Measurements from ENCODE around the gene GHDC.

GHDC gene

DNA sequence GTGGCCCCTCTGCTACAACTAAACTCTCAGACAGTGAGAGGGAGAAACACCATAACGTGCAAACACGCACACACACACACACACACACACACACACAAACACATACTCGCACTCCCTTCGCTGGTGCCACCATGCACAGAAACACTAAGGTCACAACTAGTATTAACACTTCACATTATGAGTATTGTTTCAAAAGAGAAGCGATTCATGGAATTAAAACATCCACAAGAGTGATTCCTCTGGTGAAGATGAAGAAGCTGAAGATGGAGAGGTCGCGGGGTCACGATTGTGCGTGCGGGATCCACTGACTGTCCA is 7.1 kb upstream of the GHDC start:
- H4K5ac ChIP-seq (ENCODE audit: low read length), result no peak overlapping the region
- no peak overlapping the region for H3K18ac ChIP-seq (ENCODE audit: low read length)
- H2BK120ac ChIP-seq (ENCODE audit: low read depth, low read length), result no peak overlapping the region
- H4K8ac ChIP-seq (ENCODE audit: low read depth, low read length), result no peak overlapping the region
- H3K56ac ChIP-seq (ENCODE audit: low read length), result no peak overlapping the region
- no peak overlapping the region for H3K27ac ChIP-seq (ENCODE audit: low read depth, low read length)
- no peak for DNase-seq
- H3K79me1 ChIP-seq (ENCODE audit: low read length), result no peaks in the 10 kb centered on the region
- H2AK5ac ChIP-seq (ENCODE audit: low read length), result no peak overlapping the region
- H2BK5ac ChIP-seq (ENCODE audit: low read length), result no peak overlapping the region
- peaks cover 2% of the 10 kb centered on the region for H3K36me3 ChIP-seq (ENCODE audit: control insufficient read depth, insufficient read depth, low read length)
- no peak overlapping the region for H2BK15ac ChIP-seq (replicated peaks; ENCODE audit: low read depth)
- no peak overlapping the region for H3K4me2 ChIP-seq (ENCODE audit: low read length)
- no peaks in the 10 kb centered on the region for H3K79me2 ChIP-seq (ENCODE audit: control insufficient read depth, insufficient read depth, low read length)
- WGBS (ENCODE audit: extremely low coverage, insufficient coverage, low lambda C conversion rate), result no CpG with 5 or more reads among the region's 10 CpGs
- H3K4ac ChIP-seq (ENCODE audit: low read depth, low read length), result no peak overlapping the region
- H3K4me1 ChIP-seq (ENCODE audit: control insufficient read depth, low read depth, low read length), result no peaks in the 10 kb centered on the region
- no peaks in the 10 kb centered on the region for H3K27me3 ChIP-seq (ENCODE audit: insufficient read depth, low read length, poor library complexity)
- no peak overlapping the region for H3K9ac ChIP-seq (ENCODE audit: low read length)
- H3K4me3 ChIP-seq (ENCODE audit: low read length), result no peak overlapping the region
- no peak overlapping the region for H3K23ac ChIP-seq (ENCODE audit: low read length)

DNA sequence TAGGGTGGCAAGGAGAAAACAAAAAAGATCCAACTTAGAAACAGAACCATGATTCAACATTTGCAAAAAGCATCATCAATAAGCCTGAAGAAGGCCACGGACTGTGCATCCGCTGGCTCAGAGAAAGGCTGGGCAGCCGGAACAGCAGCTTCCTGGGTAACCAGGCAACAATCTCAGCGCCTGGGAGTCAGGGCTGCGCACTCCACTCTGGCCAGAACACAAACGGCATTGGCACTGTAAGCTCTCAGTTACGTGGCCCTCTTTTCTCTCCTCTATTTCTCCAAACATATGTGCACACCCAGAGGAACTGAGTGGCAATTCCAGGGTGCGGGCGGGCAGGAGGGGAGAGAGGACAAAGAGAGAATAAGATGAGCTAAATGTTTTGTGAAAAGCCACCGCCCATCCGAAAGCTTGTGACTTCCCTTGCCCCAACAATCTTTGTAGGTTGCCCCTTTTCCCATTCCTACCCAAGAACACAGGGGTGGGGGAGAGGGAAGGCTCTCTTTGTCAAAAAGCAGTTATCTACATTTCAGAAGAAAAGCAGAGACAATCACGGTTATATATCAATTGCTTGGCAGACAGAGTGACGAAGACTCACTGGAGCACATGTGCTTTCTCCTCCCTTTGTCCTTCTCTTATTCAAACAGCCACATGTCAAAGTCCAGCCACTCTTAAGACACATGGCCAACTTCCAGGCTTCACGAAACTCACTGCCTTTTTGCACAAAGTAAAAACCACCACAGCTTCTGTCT is 6.6 kb upstream of the GHDC start:
- Histone ChIP-seq H3K4me3 (ENCODE audit: low read length) (no peak overlapping the region), H3K79me2 (ENCODE audit: control insufficient read depth, insufficient read depth, low read length) (no peaks in the 10 kb centered on the region), H3K79me1 (ENCODE audit: low read length) (no peaks in the 10 kb centered on the region), H3K23ac (ENCODE audit: low read length) (no peak overlapping the region), H4K5ac (ENCODE audit: low read length) (no peak overlapping the region), H2BK5ac (ENCODE audit: low read length) (no peak overlapping the region), H3K9ac (ENCODE audit: low read length) (no peak overlapping the region), H3K27ac (ENCODE audit: low read depth, low read length) (no peak overlapping the region), H3K27me3 (ENCODE audit: insufficient read depth, low read length, poor library complexity) (no peaks in the 10 kb centered on the region), H2BK120ac (ENCODE audit: low read depth, low read length) (no peak overlapping the region), H3K4me2 (ENCODE audit: low read length) (no peak overlapping the region), H2BK15ac (replicated peaks; ENCODE audit: low read depth) (no peak overlapping the region), H3K4me1 (ENCODE audit: control insufficient read depth, low read depth, low read length) (no peaks in the 10 kb centered on the region), H3K56ac (ENCODE audit: low read length) (peak overlapping the region; percentile 25), H2AK5ac (ENCODE audit: low read length) (no peak overlapping the region), H3K18ac (ENCODE audit: low read length) (no peak overlapping the region), H3K4ac (ENCODE audit: low read depth, low read length) (no peak overlapping the region), H3K36me3 (ENCODE audit: control insufficient read depth, insufficient read depth, low read length) (peaks cover 2% of the 10 kb centered on the region), H4K8ac (ENCODE audit: low read depth, low read length) (no peak overlapping the region)
- no peak for DNase-seq
- WGBS (ENCODE audit: extremely low coverage, insufficient coverage, low lambda C conversion rate), result no CpG with 5 or more reads among the region's 14 CpGs

DNA sequence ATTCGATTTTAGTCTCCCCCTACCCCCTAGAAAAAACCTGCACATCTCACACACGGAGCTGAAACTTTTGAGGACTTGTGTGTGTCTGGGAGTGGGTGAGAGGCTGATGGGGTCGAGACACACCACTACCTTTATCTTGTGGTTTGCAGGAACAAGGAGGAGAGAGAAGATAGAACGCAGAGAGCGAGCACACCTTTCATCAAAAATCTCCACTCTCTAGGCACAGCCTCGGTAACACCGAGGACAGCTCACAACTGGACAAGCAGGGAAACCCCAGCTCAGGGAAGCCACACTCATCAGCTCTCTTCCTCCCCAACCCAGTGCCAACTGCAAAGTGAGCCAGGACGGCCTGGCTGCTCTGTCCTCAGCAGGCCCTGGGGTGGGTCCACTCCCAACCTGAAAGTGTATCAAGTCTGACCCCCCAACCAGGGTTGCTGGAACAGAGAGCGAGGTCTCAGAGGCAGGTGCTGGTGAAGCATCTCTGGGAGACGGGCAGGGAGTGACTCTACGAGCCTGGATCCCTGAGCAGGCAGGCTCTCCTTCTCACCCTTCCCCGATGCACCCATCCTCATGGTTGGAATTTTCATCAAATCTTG is 5.2 kb upstream of the GHDC start:
- no peaks in the 10 kb centered on the region for H3K79me1 ChIP-seq (ENCODE audit: low read length)
- no peak overlapping the region for H4K8ac ChIP-seq (ENCODE audit: low read depth, low read length)
- no peak overlapping the region for H3K4me2 ChIP-seq (ENCODE audit: low read length)
- H3K56ac ChIP-seq (ENCODE audit: low read length), result no peak overlapping the region
- H3K27me3 ChIP-seq (ENCODE audit: insufficient read depth, low read length, poor library complexity), result no peaks in the 10 kb centered on the region
- H2BK15ac ChIP-seq (replicated peaks; ENCODE audit: low read depth), result no peak overlapping the region
- no peak overlapping the region for H2BK120ac ChIP-seq (ENCODE audit: low read depth, low read length)
- H3K4me1 ChIP-seq (ENCODE audit: control insufficient read depth, low read depth, low read length), result no peaks in the 10 kb centered on the region
- no peak overlapping the region for H3K4ac ChIP-seq (ENCODE audit: low read depth, low read length)
- no peak overlapping the region for H4K5ac ChIP-seq (ENCODE audit: low read length)
- no peak overlapping the region for H3K27ac ChIP-seq (ENCODE audit: low read depth, low read length)
- no peak overlapping the region for H3K23ac ChIP-seq (ENCODE audit: low read length)
- H3K9ac ChIP-seq (ENCODE audit: low read length), result no peak overlapping the region
- H3K4me3 ChIP-seq (ENCODE audit: low read length), result no peak overlapping the region
- no peak for DNase-seq
- H3K79me2 ChIP-seq (ENCODE audit: control insufficient read depth, insufficient read depth, low read length), result no peaks in the 10 kb centered on the region
- WGBS (ENCODE audit: extremely low coverage, insufficient coverage, low lambda C conversion rate), result no CpG with 5 or more reads among the region's 12 CpGs
- H2AK5ac ChIP-seq (ENCODE audit: low read length), result no peak overlapping the region
- no peak overlapping the region for H2BK5ac ChIP-seq (ENCODE audit: low read length)
- peaks cover 2% of the 10 kb centered on the region for H3K36me3 ChIP-seq (ENCODE audit: control insufficient read depth, insufficient read depth, low read length)
- H3K18ac ChIP-seq (ENCODE audit: low read length), result no peak overlapping the region

DNA sequence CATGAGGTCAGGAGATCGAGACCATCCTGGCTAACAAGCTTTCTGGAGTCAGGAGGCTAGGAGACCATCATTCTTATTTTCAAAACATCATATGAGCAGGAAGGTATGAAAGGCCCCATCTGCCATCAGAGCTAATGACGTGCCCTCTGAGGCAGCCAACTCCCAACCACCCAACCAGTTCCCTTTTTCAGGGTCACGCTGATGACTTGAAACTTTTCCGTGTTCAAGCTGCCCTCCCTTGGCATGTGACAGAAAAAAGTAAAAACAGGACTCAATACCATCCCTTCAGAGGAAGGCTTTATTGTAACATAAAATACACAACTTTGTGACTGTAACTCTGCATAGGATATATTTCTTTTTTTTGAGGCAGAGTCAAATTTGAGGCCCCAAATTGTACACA is 4.6 kb upstream of the GHDC start:
- Histone ChIP-seq H2BK120ac (ENCODE audit: low read depth, low read length) (no peak overlapping the region), H3K79me2 (ENCODE audit: control insufficient read depth, insufficient read depth, low read length) (no peaks in the 10 kb centered on the region), H3K36me3 (ENCODE audit: control insufficient read depth, insufficient read depth, low read length) (peaks cover 1% of the 10 kb centered on the region), H3K4ac (ENCODE audit: low read depth, low read length) (no peak overlapping the region), H3K27me3 (ENCODE audit: insufficient read depth, low read length, poor library complexity) (no peaks in the 10 kb centered on the region), H4K8ac (ENCODE audit: low read depth, low read length) (no peak overlapping the region), H3K4me1 (ENCODE audit: control insufficient read depth, low read depth, low read length) (no peaks in the 10 kb centered on the region), H3K18ac (ENCODE audit: low read length) (no peak overlapping the region), H3K23ac (ENCODE audit: low read length) (no peak overlapping the region), H3K56ac (ENCODE audit: low read length) (no peak overlapping the region), H3K4me2 (ENCODE audit: low read length) (no peak overlapping the region), H2BK5ac (ENCODE audit: low read length) (no peak overlapping the region), H3K79me1 (ENCODE audit: low read length) (no peaks in the 10 kb centered on the region), H2BK15ac (replicated peaks; ENCODE audit: low read depth) (no peak overlapping the region), H3K9ac (ENCODE audit: low read length) (no peak overlapping the region), H2AK5ac (ENCODE audit: low read length) (no peak overlapping the region), H3K27ac (ENCODE audit: low read depth, low read length) (no peak overlapping the region), H4K5ac (ENCODE audit: low read length) (no peak overlapping the region), H3K4me3 (ENCODE audit: low read length) (no peak overlapping the region)
- no peak for DNase-seq
- WGBS (ENCODE audit: extremely low coverage, insufficient coverage, low lambda C conversion rate), result no CpG with 5 or more reads among the region's 4 CpGs

DNA sequence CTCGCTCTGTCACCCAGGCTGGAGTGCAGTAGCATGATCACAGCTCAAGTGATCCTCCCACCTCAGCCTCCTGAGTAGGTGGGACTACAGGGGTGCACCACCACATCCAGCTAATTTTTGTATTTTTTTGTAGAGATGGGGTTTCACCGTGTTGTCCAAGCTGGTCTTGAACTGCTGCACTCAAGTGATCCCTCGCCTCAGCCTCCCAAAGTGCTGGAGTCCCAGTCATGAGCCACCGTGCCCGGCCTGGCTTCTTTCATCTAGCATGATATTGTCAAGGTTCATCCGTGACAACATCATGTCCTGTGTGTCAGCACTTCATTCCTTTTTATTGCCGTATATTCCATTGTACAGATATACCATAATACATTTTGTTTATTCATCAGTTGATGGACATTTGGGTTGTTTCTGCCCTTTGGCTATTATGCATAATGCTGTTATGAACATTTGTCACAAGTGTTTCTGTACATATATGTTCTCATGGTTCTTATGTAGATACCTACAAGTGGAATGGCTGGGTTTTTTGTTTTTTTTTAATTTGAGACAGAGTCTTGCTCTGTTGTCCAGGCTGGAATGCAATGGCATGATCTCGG is 3.4 kb upstream of the GHDC start:
- Histone ChIP-seq H3K27ac (ENCODE audit: low read depth, low read length) (no peak overlapping the region), H2BK120ac (ENCODE audit: low read depth, low read length) (no peak overlapping the region), H2AK5ac (ENCODE audit: low read length) (no peak overlapping the region), H3K79me2 (ENCODE audit: control insufficient read depth, insufficient read depth, low read length) (no peaks in the 10 kb centered on the region), H3K56ac (ENCODE audit: low read length) (no peak overlapping the region), H2BK15ac (replicated peaks; ENCODE audit: low read depth) (no peak overlapping the region), H4K5ac (ENCODE audit: low read length) (no peak overlapping the region), H3K23ac (ENCODE audit: low read length) (no peak overlapping the region), H3K9ac (ENCODE audit: low read length) (no peak overlapping the region), H3K4ac (ENCODE audit: low read depth, low read length) (no peak overlapping the region), H3K79me1 (ENCODE audit: low read length) (no peaks in the 10 kb centered on the region), H4K8ac (ENCODE audit: low read depth, low read length) (no peak overlapping the region), H2BK5ac (ENCODE audit: low read length) (no peak overlapping the region), H3K4me2 (ENCODE audit: low read length) (no peak overlapping the region), H3K18ac (ENCODE audit: low read length) (no peak overlapping the region), H3K36me3 (ENCODE audit: control insufficient read depth, insufficient read depth, low read length) (no peaks in the 10 kb centered on the region), H3K4me3 (ENCODE audit: low read length) (no peak overlapping the region), H3K4me1 (ENCODE audit: control insufficient read depth, low read depth, low read length) (no peaks in the 10 kb centered on the region), H3K27me3 (ENCODE audit: insufficient read depth, low read length, poor library complexity) (no peaks in the 10 kb centered on the region)
- no CpG with 5 or more reads among the region's 8 CpGs for WGBS (ENCODE audit: extremely low coverage, insufficient coverage, low lambda C conversion rate)
- no peak for DNase-seq

All from mesendoderm (in vitro differentiated cells).